ENCODE results near the gene LDLRAD4.
A peak's percentile ranks its signal among the peaks of the same experiment; 100 is the strongest.

LDLRAD4 gene

DNA sequence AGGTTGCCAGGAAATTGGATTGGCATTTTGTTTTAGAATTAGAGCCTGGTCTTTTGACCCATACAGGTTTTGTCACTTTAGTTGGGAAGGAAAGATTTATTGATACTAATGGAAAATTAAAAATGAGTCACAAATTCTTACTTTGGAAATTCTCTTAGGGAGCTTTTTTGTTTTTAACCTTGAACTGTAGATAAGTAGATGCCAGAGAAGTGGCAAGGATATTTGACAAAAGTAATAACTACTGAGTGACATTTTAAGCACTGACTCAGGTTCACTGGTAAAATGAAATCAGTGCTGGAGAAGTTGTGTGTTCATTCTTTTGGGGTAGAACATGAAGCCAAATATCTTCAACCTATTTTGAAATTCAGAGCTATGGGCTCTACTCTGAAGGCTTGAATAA, 56.5 kb downstream of the LDLRAD4 start:
- Mint-ChIP-seq H3K27me3 (ENCODE audit: low read depth) (no peaks in the 10 kb centered on the region), H3K4me1 (peaks cover 56% of the 10 kb centered on the region), H3K36me3 (ENCODE audit: low read depth) (no peaks in the 10 kb centered on the region), H3K9me3 (no peaks in the 10 kb centered on the region), H3K4me3 (no peak overlapping the region), H3K27ac (peak overlapping the region in 2 of 3 experiments; percentile 79 to 87)
- TF ChIP-seq CTCF (IDR thresholded peaks at IDR 0.05; ENCODE audit: unreplicated experiment in 3 of 3): no peak

- H3K9me3 Mint-ChIP-seq: no peaks in the 10 kb centered on the region
- H3K4me3 Mint-ChIP-seq: peak overlapping the region in 2 of 3 experiments; percentile 2 to 5
- TF ChIP-seq CTCF (IDR thresholded peaks at IDR 0.05; ENCODE audit: unreplicated experiment in 3 of 3): no peak
- H3K36me3 Mint-ChIP-seq (ENCODE audit: low read depth): no peaks in the 10 kb centered on the region
- no peaks in the 10 kb centered on the region for H3K27me3 Mint-ChIP-seq (ENCODE audit: low read depth)
- peak overlapping the region; percentile 53 to 94 (median 92) for H3K27ac Mint-ChIP-seq
- H3K4me1 Mint-ChIP-seq: peaks cover 60% of the 10 kb centered on the region
Observed at GRCh38 chr18:13276530-13277520, 58.3 kb downstream of the LDLRAD4 start.

GRCh38 chr18:13278062-13278630, 59.6 kb downstream of the LDLRAD4 start:
- peak overlapping the region; percentile 25 to 92 (median 43) for H3K27ac Mint-ChIP-seq
- peaks cover 60% of the 10 kb centered on the region for H3K4me1 Mint-ChIP-seq
- peaks cover 3% of the 10 kb centered on the region for H3K9me3 Mint-ChIP-seq
- no peak overlapping the region for H3K4me3 Mint-ChIP-seq
- no peaks in the 10 kb centered on the region for H3K27me3 Mint-ChIP-seq (ENCODE audit: low read depth)
- TF ChIP-seq CTCF (IDR thresholded peaks at IDR 0.05; ENCODE audit: unreplicated experiment in 3 of 3): no peak
- peaks cover 4% of the 10 kb centered on the region for H3K36me3 Mint-ChIP-seq (ENCODE audit: low read depth)

- no peak for TF ChIP-seq CTCF (IDR thresholded peaks at IDR 0.05; ENCODE audit: unreplicated experiment in 3 of 3)
- Mint-ChIP-seq H3K9me3 (peaks cover 3% of the 10 kb centered on the region), H3K4me3 (no peak overlapping the region), H3K27me3 (ENCODE audit: low read depth) (no peaks in the 10 kb centered on the region), H3K4me1 (peaks cover 56% of the 10 kb centered on the region), H3K36me3 (ENCODE audit: low read depth) (peaks cover 4% of the 10 kb centered on the region), H3K27ac (peak overlapping the region; percentile 31 to 77 (median 75))
Observed at GRCh38 chr18:13279181-13280069, 60.9 kb downstream of the LDLRAD4 start.

- Mint-ChIP-seq H3K36me3 (ENCODE audit: low read depth) (peaks cover 4% of the 10 kb centered on the region), H3K27ac (peak overlapping the region; percentile 31 to 77 (median 75)), H3K27me3 (ENCODE audit: low read depth) (peaks cover 7% of the 10 kb centered on the region), H3K9me3 (peaks cover 3% of the 10 kb centered on the region), H3K4me1 (peaks cover 58% of the 10 kb centered on the region), H3K4me3 (no peak overlapping the region)
- no peak for TF ChIP-seq CTCF (IDR thresholded peaks at IDR 0.05; ENCODE audit: unreplicated experiment in 3 of 3)
Observed at GRCh38 chr18:13280070-13280795, 61.7 kb downstream of the LDLRAD4 start.

Measured in nephron (organoid).